GM19438 (cell line): ENCODE measurements around the gene SLC29A3.
"Not testable (repeated sequence)": the region's sequence is repeated elsewhere in the genome, so short reads cannot be mapped to it uniquely, and the experiment has no call there.

Experiments used
- ATAC-seq: cut with Tn5 transposase; IDR thresholded peaks from one replicate; pipeline ENCODE4 v1.9.1; 2021; ENCODE audit warnings: low read depth; ENCODE audit not compliant: unreplicated experiment

Gene SLC29A3

GRCh38 chr10:71283410-71283809 is 35.6 kb upstream of the SLC29A3 start:
- ATAC-seq = no peak

- ATAC-seq = no peak
Observed at GRCh38 chr10:71283876-71284275, 35.2 kb upstream of the SLC29A3 start.

GRCh38 chr10:71284544-71285179 is 34.4 kb upstream of the SLC29A3 start:
- ATAC-seq = no peak

- ATAC-seq = no peak
Observed at GRCh38 chr10:71285180-71285545, 33.9 kb upstream of the SLC29A3 start.

GRCh38 chr10:71285986-71286385 is 33.1 kb upstream of the SLC29A3 start:
- no peak for ATAC-seq

GRCh38 chr10:71286521-71287294 is 32.4 kb upstream of the SLC29A3 start:
- no peak for ATAC-seq

GRCh38 chr10:71287456-71287855 is 31.6 kb upstream of the SLC29A3 start:
- no peak for ATAC-seq

- no peak for ATAC-seq
Observed at GRCh38 chr10:71288461-71288860, 30.6 kb upstream of the SLC29A3 start.

GRCh38 chr10:71289421-71290130 is 29.5 kb upstream of the SLC29A3 start:
- ATAC-seq = no peak

GRCh38 chr10:71290331-71290730 is 28.7 kb upstream of the SLC29A3 start:
- no peak for ATAC-seq

- no peak for ATAC-seq
Observed at GRCh38 chr10:71290806-71291527, 28.1 kb upstream of the SLC29A3 start.

- ATAC-seq = no peak
Observed at GRCh38 chr10:71291528-71291900, 27.5 kb upstream of the SLC29A3 start.

- no peak for ATAC-seq
Observed at GRCh38 chr10:71292624-71293445, 26.2 kb upstream of the SLC29A3 start.

- ATAC-seq = no peak
Observed at GRCh38 chr10:71293446-71294084, 25.5 kb upstream of the SLC29A3 start.

- no peak for ATAC-seq
Observed at GRCh38 chr10:71294091-71294561, 24.9 kb upstream of the SLC29A3 start.

- no peak for ATAC-seq
Observed at GRCh38 chr10:71294856-71295255, 24.2 kb upstream of the SLC29A3 start.

GRCh38 chr10:71295641-71296040 is 23.4 kb upstream of the SLC29A3 start:
- ATAC-seq = no peak

GRCh38 chr10:71296086-71296485 is 23.0 kb upstream of the SLC29A3 start:
- ATAC-seq = no peak

GRCh38 chr10:71296811-71297210 is 22.2 kb upstream of the SLC29A3 start:
- not testable (repeated sequence) for ATAC-seq

- no peak for ATAC-seq
Observed at GRCh38 chr10:71297343-71297742, 21.7 kb upstream of the SLC29A3 start.
